Peyer's patch (tissue), 4 donors: ENCODE results near the gene APOBEC3F. TPM values are rescaled to one million over a fixed set of nuclear protein-coding genes. Genes with fewer than 3 reads are reported as not detected.
"Not testable (repeated sequence)": the region's sequence is repeated elsewhere in the genome, so short reads cannot be mapped to it uniquely, and the experiment has no call there.

Experiments
- DNase-seq, 3 donors: peaks; one replicate each; pipeline ENCODE4 v3.0.0-alpha.2; 2017 to 2019
- H3K27ac ChIP-seq, 4 donors: fragments of 200-600 bp; sonication (generic); one replicate each; pipeline ENCODE4 v1.5.1; 2016 to 2019
- H3K27me3 ChIP-seq, 2 donors: fragments of 200-600 bp; sonication (generic); one replicate each; pipeline ENCODE4 v1.5.1; 2019
- H3K36me3 ChIP-seq, 3 donors: fragments of 200-600 bp; sonication (generic); one replicate each; pipeline ENCODE4 v1.5.1; 2016 to 2019
- H3K4me1 ChIP-seq, 4 donors: fragments of 200-600 bp; sonication (generic); one replicate each; pipeline ENCODE4 v1.5.1; 2016 to 2019
- H3K4me3 ChIP-seq, 4 donors: fragments of 200-600 bp; sonication (generic); 1 replicate in 3 of 4; 2 replicates in 1 of 4; pipeline ENCODE4 v1.5.1; 2016 to 2019; ENCODE audit warnings: mild to moderate bottlenecking in 1 of 4
- H3K9me3 ChIP-seq, 4 donors: fragments of 200-600 bp; sonication (generic); one replicate each; pipeline ENCODE4 v1.5.1; 2016 to 2019; ENCODE audit warnings: mild to moderate bottlenecking in 1 of 4
- POLR2A ChIP-seq, 2 donors: fragments of 450-650 bp; IDR thresholded peaks; one replicate each; pipeline ENCODE4 v1.5.1; 2017; ENCODE audit warnings: antibody characterized with exemption in 2 of 2, mild to moderate bottlenecking in 2 of 2, moderate library complexity in 2 of 2
- total RNA-seq, 4 donors: library from RNA; depleted of rRNA; stranded (reverse); fragments of >200 nt; gene quantifications; one replicate each; pipeline ENCODE4 v1.1.0, GENCODE V29; 2016
- TF ChIP-seq, protein P1 (sequence below), 6 experiments: fragments of 450-650 bp in 4 of 6; fragments of 200-600 bp in 2 of 6; sonication (generic) in 1 of 6; IDR thresholded peaks; one replicate each; pipeline ENCODE4 v1.5.1; 2017 to 2019; ENCODE audit warnings: antibody characterized with exemption in 6 of 6, mild to moderate bottlenecking in 3 of 6, moderate library complexity in 1 of 6

APOBEC3F gene
- total RNA-seq, 4 donors from 2014 or later: 0.70 to 8.3 (median 1.6) TPM

- DNase-seq: no peak
These were observed 29.7 kb upstream of the APOBEC3F start for GRCh38 chr22:39010946-39011345.

GRCh38 chr22:39012533-39013511 lies 27.8 kb upstream of the APOBEC3F start:
- no peaks in the 10 kb centered on the region for H3K36me3 ChIP-seq
- peaks cover 0 to 13% (median 2%) of the 10 kb centered on the region in 4 donors for H3K4me1 ChIP-seq
- no peak for DNase-seq
- no peaks in the 10 kb centered on the region for H3K27me3 ChIP-seq
- H3K9me3 ChIP-seq: no peaks in the 10 kb centered on the region
- no peak overlapping the region for H3K4me3 ChIP-seq
- H3K27ac ChIP-seq: peak overlapping the region in 2 of 4 donors; percentile 84 to 86
- no peak for TF ChIP-seq POLR2A (IDR thresholded peaks at IDR 0.05)
- TF ChIP-seq, protein P1, sequence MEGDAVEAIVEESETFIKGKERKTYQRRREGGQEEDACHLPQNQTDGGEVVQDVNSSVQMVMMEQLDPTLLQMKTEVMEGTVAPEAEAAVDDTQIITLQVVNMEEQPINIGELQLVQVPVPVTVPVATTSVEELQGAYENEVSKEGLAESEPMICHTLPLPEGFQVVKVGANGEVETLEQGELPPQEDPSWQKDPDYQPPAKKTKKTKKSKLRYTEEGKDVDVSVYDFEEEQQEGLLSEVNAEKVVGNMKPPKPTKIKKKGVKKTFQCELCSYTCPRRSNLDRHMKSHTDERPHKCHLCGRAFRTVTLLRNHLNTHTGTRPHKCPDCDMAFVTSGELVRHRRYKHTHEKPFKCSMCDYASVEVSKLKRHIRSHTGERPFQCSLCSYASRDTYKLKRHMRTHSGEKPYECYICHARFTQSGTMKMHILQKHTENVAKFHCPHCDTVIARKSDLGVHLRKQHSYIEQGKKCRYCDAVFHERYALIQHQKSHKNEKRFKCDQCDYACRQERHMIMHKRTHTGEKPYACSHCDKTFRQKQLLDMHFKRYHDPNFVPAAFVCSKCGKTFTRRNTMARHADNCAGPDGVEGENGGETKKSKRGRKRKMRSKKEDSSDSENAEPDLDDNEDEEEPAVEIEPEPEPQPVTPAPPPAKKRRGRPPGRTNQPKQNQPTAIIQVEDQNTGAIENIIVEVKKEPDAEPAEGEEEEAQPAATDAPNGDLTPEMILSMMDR (IDR thresholded peaks at IDR 0.05): no peak

More at GRCh38 chr22:39010946-39011345, 29.7 kb upstream of the APOBEC3F start:
- Histone ChIP-seq H3K36me3 (no peaks in the 10 kb centered on the region), H3K4me1 (peaks cover 0 to 13% (median 2%) of the 10 kb centered on the region in 4 donors), H3K4me3 (no peak overlapping the region), H3K27ac (no peak overlapping the region), H3K9me3 (no peaks in the 10 kb centered on the region), H3K27me3 (no peaks in the 10 kb centered on the region)
- no peak for TF ChIP-seq POLR2A (IDR thresholded peaks at IDR 0.05)
- TF ChIP-seq, protein P1 (IDR thresholded peaks at IDR 0.05): no peak

DNA sequence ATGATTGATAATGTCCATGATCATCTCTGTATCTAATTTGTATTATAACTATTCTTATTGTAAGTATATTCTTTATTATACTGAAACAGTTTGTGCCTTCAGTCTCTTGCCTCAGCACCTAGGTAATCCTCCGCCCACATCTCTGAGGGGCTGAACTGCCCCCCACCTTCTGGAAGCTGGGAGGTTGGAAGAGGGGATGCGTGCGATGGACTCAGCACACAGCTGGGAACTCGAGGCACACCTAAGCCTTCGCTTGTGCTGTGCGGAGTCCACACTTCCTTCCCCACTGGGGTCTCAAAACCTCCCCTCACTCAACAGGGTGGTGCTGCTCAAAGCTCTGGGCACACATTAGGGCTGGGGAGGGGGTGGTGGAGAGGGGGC lies 27.1 kb upstream of the APOBEC3F start:
- Histone ChIP-seq H3K4me1 (peaks cover 0 to 13% (median 2%) of the 10 kb centered on the region in 4 donors), H3K27ac (peak overlapping the region; percentile 84 to 93 (median 87))

GRCh38 chr22:39013942-39014722 lies 26.5 kb upstream of the APOBEC3F start, which contains the start of gene APOBEC3C:
APOBEC3C (plus strand) TSS chr22:39014257; CDS start chr22:39014363, 106 bp downstream.
- H3K27me3 ChIP-seq: no peaks in the 10 kb centered on the region
- peak; percentile 68 to 95 (median 92) for DNase-seq
- H3K4me3 ChIP-seq: peak within 1 kb of the TSS; percentile 54 to 68 (median 58)
- no peaks in the 10 kb centered on the region for H3K9me3 ChIP-seq
- H3K4me1 ChIP-seq: peaks cover 0 to 13% (median 2%) of the 10 kb centered on the region in 4 donors
- H3K27ac ChIP-seq: peak within 1 kb of the TSS; percentile 84 to 93 (median 87)
- H3K36me3 ChIP-seq: no peaks in the 10 kb centered on the region
- TF ChIP-seq POLR2A (IDR thresholded peaks at IDR 0.05): peak; percentile 55 to 67
- TF ChIP-seq, protein P1 (IDR thresholded peaks at IDR 0.05): peak in 2 of 6 experiments; percentile 4 to 11

More for the DNA sequence above, 27.1 kb upstream of the APOBEC3F start:
- not testable (repeated sequence) for H3K9me3 ChIP-seq, H3K27me3 ChIP-seq, H3K36me3 ChIP-seq, DNase-seq
- peak overlapping the region; percentile 54 to 68 (median 58) for H3K4me3 ChIP-seq

- Histone ChIP-seq H3K27ac (peak overlapping the region; percentile 84 to 93 (median 87)), H3K4me1 (peaks cover 0 to 13% (median 2%) of the 10 kb centered on the region in 4 donors), H3K4me3 (peak overlapping the region; percentile 54 to 68 (median 58))
- not testable (repeated sequence) for H3K36me3 ChIP-seq, H3K27me3 ChIP-seq, H3K9me3 ChIP-seq, DNase-seq
These were observed 25.9 kb upstream of the APOBEC3F start for GRCh38 chr22:39014723-39015121.

- Histone ChIP-seq H3K4me3 (no peak overlapping the region), H3K4me1 (peaks cover 0 to 19% (median 2%) of the 10 kb centered on the region in 4 donors), H3K9me3 (no peaks in the 10 kb centered on the region), H3K27ac (no peak overlapping the region), H3K27me3 (no peaks in the 10 kb centered on the region), H3K36me3 (no peaks in the 10 kb centered on the region)
- DNase-seq: no peak
- no peak for TF ChIP-seq POLR2A (IDR thresholded peaks at IDR 0.05)
- TF ChIP-seq, protein P1 (IDR thresholded peaks at IDR 0.05): no peak
These were observed 24.1 kb upstream of the APOBEC3F start for GRCh38 chr22:39016592-39016991.
